ENCODE measurements around the gene TPSG1. TPM values are rescaled to one million over a fixed set of nuclear protein-coding genes. Genes with fewer than 3 reads are reported as not detected.
"Not testable (repeated sequence)": the region's sequence is repeated elsewhere in the genome, so short reads cannot be mapped to it uniquely, and the experiment has no call there.

Gene TPSG1
- total and polyA plus RNA-seq, 10 of the 15 experiments (the other 5 are each of a cell fraction or from before 2014, with no cell fraction given): not detected

- no peak for TF ChIP-seq NFXL1 (IDR thresholded peaks at IDR 0.05; ENCODE audit: borderline replicate concordance)
- TF ChIP-seq SP1 (IDR thresholded peaks at IDR 0.05; ENCODE audit: low read depth, low read length): no peak
- TF ChIP-seq FOS (IDR thresholded peaks at IDR 0.05; ENCODE audit: borderline replicate concordance, extremely low read depth, insufficient read length): no peak
- no peak for TF ChIP-seq SPI1 (IDR thresholded peaks at IDR 0.05; ENCODE audit: borderline replicate concordance, insufficient read depth, low read depth, low read length)
Observed at GRCh38 chr16:1272453-1273198, 47.6 kb upstream of the TPSG1 start (continued).

- SMC1A ChIA-PET (ENCODE audit: uncharacterized antibody, unreplicated experiment); H3K79me2 ChIP-seq (ENCODE audit: control insufficient read depth, insufficient read depth, low read length); H3K27ac ChIP-seq (ENCODE audit: control insufficient read depth, insufficient read depth); H3K4me3 ChIP-seq; H4K20me1 ChIP-seq (ENCODE audit: control insufficient read depth, insufficient read depth); CTCF ChIA-PET; in situ Hi-C loops (cut with MboI); H3K36me3 ChIP-seq (ENCODE audit: control insufficient read depth in 2 of 2, insufficient read depth in 2 of 2, low read length in 1 of 2); ATAC-seq; H3K9me3 ChIP-seq (replicated peaks; ENCODE audit: control insufficient read depth, insufficient read depth, low read length); H3K9ac ChIP-seq (ENCODE audit: control insufficient read depth, insufficient read depth, low read length); H3K27me3 ChIP-seq (replicated peaks in 1 of 2; ENCODE audit: control insufficient read depth in 2 of 2, insufficient read depth in 2 of 2, low read length in 1 of 2); H2AFZ ChIP-seq (ENCODE audit: control insufficient read depth, low read depth, low read length); DNase-seq (ENCODE audit: low read depth, low spot score); POLR2A ChIA-PET; RAD21 ChIA-PET (ENCODE audit: unreplicated experiment); H3K4me2 ChIP-seq (ENCODE audit: control insufficient read depth, insufficient read depth); FAIRE-seq; BruUV-seq (replicated peaks); H3K4me1 ChIP-seq (ENCODE audit: control insufficient read depth, insufficient read depth, low read length); intact Hi-C loops (cut with micrococcal nuclease; ENCODE audit: unreplicated experiment): not testable (repeated sequence)
- 28% methylated on average over 19 of the region's 19 CpGs for WGBS (ENCODE audit: insufficient coverage, insufficient replicate concordance, low lambda C conversion rate, missing lambda C conversion rate)
Observed at GRCh38 chr16:1271724-1272413, 46.8 kb upstream of the TPSG1 start.

GRCh38 chr16:1271380-1271723 is 46.3 kb upstream of the TPSG1 start:
- no peaks in the 10 kb centered on the region for H3K79me2 ChIP-seq (ENCODE audit: control insufficient read depth, insufficient read depth, low read length)
- no peak overlapping the region for H3K4me3 ChIP-seq
- intact Hi-C loops (cut with micrococcal nuclease; ENCODE audit: unreplicated experiment): no loop called here
- ChIA-PET CTCF (no interaction called here), RAD21 (ENCODE audit: unreplicated experiment) (no interaction called here), POLR2A (no interaction called here), SMC1A (ENCODE audit: uncharacterized antibody, unreplicated experiment) (no interaction called here)
- no peak for FAIRE-seq
- no peaks in the 10 kb centered on the region for H3K4me1 ChIP-seq (ENCODE audit: control insufficient read depth, insufficient read depth, low read length)
- H2AFZ ChIP-seq (ENCODE audit: control insufficient read depth, low read depth, low read length): no peak overlapping the region
- no TSS peak for BruUV-seq (replicated peaks)
- no peak overlapping the region for H3K4me2 ChIP-seq (ENCODE audit: control insufficient read depth, insufficient read depth)
- in situ Hi-C loops (cut with MboI): no loop called here
- H3K27me3 ChIP-seq (replicated peaks in 1 of 2; ENCODE audit: control insufficient read depth in 2 of 2, insufficient read depth in 2 of 2, low read length in 1 of 2): no peaks in the 10 kb centered on the region
- DNase-seq (ENCODE audit: low read depth, low spot score): no peak
- no peak for TF ChIP-seq BRCA1 (IDR thresholded peaks at IDR 0.05; ENCODE audit: low read depth, low read length)
- TF ChIP-seq RCOR1 (conservative IDR thresholded peaks at IDR 0.05; ENCODE audit: low read depth, low read length): no peak
- TF ChIP-seq CUX1 (IDR thresholded peaks at IDR 0.05; ENCODE audit: insufficient replicate concordance, low read depth, low read length): no peak
- no peak for TF ChIP-seq NFIC (IDR thresholded peaks at IDR 0.05; ENCODE audit: low read depth, low read length)
- no peak for TF ChIP-seq ATF3 (IDR thresholded peaks at IDR 0.05; ENCODE audit: borderline replicate concordance, extremely low read depth, low read depth, low read length)
- no peaks in the 10 kb centered on the region for H3K36me3 ChIP-seq (ENCODE audit: control insufficient read depth in 2 of 2, insufficient read depth in 2 of 2, low read length in 1 of 2)
- ATAC-seq: no peak
- no peaks in the 10 kb centered on the region for H3K9me3 ChIP-seq (replicated peaks; ENCODE audit: control insufficient read depth, insufficient read depth, low read length)
- 41% methylated on average over 12 of the region's 12 CpGs for WGBS (ENCODE audit: insufficient coverage, insufficient replicate concordance, low lambda C conversion rate, missing lambda C conversion rate)
- no peak overlapping the region for H3K9ac ChIP-seq (ENCODE audit: control insufficient read depth, insufficient read depth, low read length)
- no peak overlapping the region for H3K27ac ChIP-seq (ENCODE audit: control insufficient read depth, insufficient read depth)
- H4K20me1 ChIP-seq (ENCODE audit: control insufficient read depth, insufficient read depth): no peaks in the 10 kb centered on the region

All from GM12878 (cell line).